Kidney (tissue), 14 donors: ENCODE measurements around the gene IL15. TPM values are rescaled to one million over a fixed set of nuclear protein-coding genes. Genes with fewer than 3 reads are reported as not detected.

Source experiments
- DNase-seq, 5 donors: peaks; one replicate each; pipeline ENCODE4 v3.0.0-alpha.2; 2013 to 2020
- FAIRE-seq: peaks from 2 replicates; lab custom pipeline; 2012; peaks lifted over from hg19 to GRCh38; lab: Jason Lieb, UNC
- H3K27ac ChIP-seq, 2 donors: one replicate each; pipeline ENCODE4 v1.7.0; 2013; ENCODE audit warnings: low read depth in 2 of 2, low read length in 2 of 2, inconsistent platforms in 1 of 2
- H3K27me3 ChIP-seq: one replicate; pipeline ENCODE4 v1.7.1; 2013; ENCODE audit warnings: low read length, inconsistent platforms; ENCODE audit not compliant: control insufficient read depth, insufficient read depth
- H3K36me3 ChIP-seq, 3 donors: one replicate each; pipeline versions ENCODE4 v1.7.0 to v1.7.1; 2013; ENCODE audit warnings: low read length in 3 of 3, control low read depth in 1 of 3, inconsistent platforms in 1 of 3; ENCODE audit not compliant: insufficient read depth in 3 of 3, control insufficient read depth in 2 of 3
- H3K4me1 ChIP-seq, 3 donors: one replicate each; pipeline versions ENCODE4 v1.7.0 to v1.7.1; 2013; ENCODE audit warnings: low read length in 3 of 3, inconsistent platforms in 1 of 3, low read depth in 1 of 3; ENCODE audit not compliant: control insufficient read depth in 2 of 3, insufficient read depth in 2 of 3
- H3K4me3 ChIP-seq, 3 donors: one replicate each; pipeline versions ENCODE4 v1.7.0 to v1.8.1; 2013; ENCODE audit warnings: low read length in 3 of 3, control low read depth in 1 of 3, inconsistent platforms in 1 of 3
- H3K9ac ChIP-seq, 3 donors: one replicate each; pipeline versions ENCODE4 v1.7.0 to v1.7.1; 2013; ENCODE audit warnings: low read length in 3 of 3, control low read depth in 1 of 3, inconsistent platforms in 1 of 3
- H3K9me3 ChIP-seq, 3 donors: one replicate each; pipeline versions ENCODE4 v1.7.0 to v1.7.1; 2013; ENCODE audit warnings: low read length in 3 of 3, control low read depth in 1 of 3, inconsistent platforms in 1 of 3; ENCODE audit not compliant: control insufficient read depth in 2 of 3, insufficient read depth in 1 of 3
- CTCF ChIP-seq: IDR thresholded peaks from 3 replicates; pipeline ENCODE4 v1.5.1; 2012; ENCODE audit warnings: mild to moderate bottlenecking, moderate library complexity, borderline replicate concordance; ENCODE audit not compliant: insufficient read depth; ENCODE audit errors: extremely low read depth
- intact Hi-C: fragments of 100-400 bp; cut with DNase I; formaldehyde crosslinking; loops from one replicate; pipeline ENCODE4 v1.11.1; 2022
- polyA plus RNA-seq: library from polyadenylated mRNA; stranded (reverse); fragments of 350-450 nt; fragmentation: Illumina TruSeq; extraction: RNeasy Lipid Tissue Mini Kit (QIAGEN cat#74804); gene quantifications from one replicate; pipeline ENCODE4 v1.2.3, GENCODE V29; 2014; ENCODE audit warnings: low read depth, low replicate concordance; ENCODE audit not compliant: insufficient read depth
- total RNA-seq: library from RNA; stranded (reverse); fragmentation: NEBNext Ultra II Directional; extraction: Animal tissue kit (Norgen Biotek cat#: 25700); gene quantifications from one replicate; pipeline ENCODE4 v1.2.1, GENCODE V29; 2021
- donor health status: control.
- donor health status: control.
- donor health status: control.
- donor health status: control.
- donor health status: control.
- donor health status: DM: yes; HTN: yes; CAD: no.
- donor health status: Normal renal cell carcinoma (clear cell type).

Gene IL15
- total and polyA plus RNA-seq, 2 donors from 2014 or later: 4.8 to 6.4 TPM

GRCh38 chr4:141703497-141703896 is 67.1 kb downstream of the IL15 start:
- no peaks in the 10 kb centered on the region for H3K27me3 ChIP-seq
- no peaks in the 10 kb centered on the region for H3K36me3 ChIP-seq
- no peak for TF ChIP-seq CTCF
- H3K9ac ChIP-seq: no peak overlapping the region
- no peaks in the 10 kb centered on the region for H3K4me1 ChIP-seq
- H3K4me3 ChIP-seq: no peak overlapping the region
- no peak for DNase-seq
- H3K27ac ChIP-seq: no peak overlapping the region
- FAIRE-seq: no peak
- intact Hi-C loops: no loop called here
- no peaks in the 10 kb centered on the region for H3K9me3 ChIP-seq

GRCh38 chr4:141705048-141705746 is 68.8 kb downstream of the IL15 start:
- no peak overlapping the region for H3K27ac ChIP-seq

GRCh38 chr4:141705747-141706377 is 69.5 kb downstream of the IL15 start:
- Histone ChIP-seq H3K4me3 (no peak overlapping the region), H3K9ac (no peak overlapping the region), H3K4me1 (no peaks in the 10 kb centered on the region), H3K36me3 (no peaks in the 10 kb centered on the region), H3K27me3 (no peaks in the 10 kb centered on the region), H3K27ac (no peak overlapping the region), H3K9me3 (no peaks in the 10 kb centered on the region)
- intact Hi-C loops: no loop called here
- no peak for TF ChIP-seq CTCF
- FAIRE-seq (peak; percentile 58), DNase-seq (no peak)

More at GRCh38 chr4:141705048-141705746, 68.8 kb downstream of the IL15 start:
- intact Hi-C loops: no loop called here
- Histone ChIP-seq H3K9ac (no peak overlapping the region), H3K4me1 (no peaks in the 10 kb centered on the region), H3K27me3 (no peaks in the 10 kb centered on the region), H3K36me3 (no peaks in the 10 kb centered on the region), H3K4me3 (no peak overlapping the region), H3K9me3 (no peaks in the 10 kb centered on the region)
- no peak for TF ChIP-seq CTCF
- no peak for DNase-seq
- FAIRE-seq: no peak
